Mesenchymal stem cell (in vitro differentiated cells and primary cell): Measurements from ENCODE around the gene SPINK2.

Source experiments
- DNase-seq: peaks from one replicate; pipeline ENCODE4 v3.0.0-alpha.2; 2013
- H2AFZ ChIP-seq: one replicate; pipeline ENCODE4 v1.6.1; 2013; ENCODE audit warnings: low read depth, mild to moderate bottlenecking, control low read depth, inconsistent platforms, low read length, moderate library complexity
- H2AK5ac ChIP-seq: 2 replicates; pipeline ENCODE4 v1.6.1; 2013; ENCODE audit warnings: low read length, moderate library complexity, mild to moderate bottlenecking, inconsistent platforms; ENCODE audit not compliant: severe bottlenecking
- H2BK120ac ChIP-seq: one replicate; pipeline ENCODE4 v1.6.1; 2013; ENCODE audit warnings: low read depth, mild to moderate bottlenecking, inconsistent platforms, low read length, moderate library complexity
- H2BK12ac ChIP-seq, 2 experiments: one replicate each; pipeline ENCODE4 v1.6.1; 2013; ENCODE audit warnings: inconsistent platforms in 2 of 2, low read length in 2 of 2, mild to moderate bottlenecking in 2 of 2, moderate library complexity in 2 of 2, control low read depth in 1 of 2
- H2BK15ac ChIP-seq: one replicate; pipeline ENCODE4 v1.6.1; 2013; ENCODE audit warnings: mild to moderate bottlenecking, low read depth, inconsistent platforms; ENCODE audit not compliant: poor library complexity, severe bottlenecking
- H2BK5ac ChIP-seq: 2 replicates; pipeline ENCODE4 v1.6.1; 2013; ENCODE audit warnings: low read depth, mild to moderate bottlenecking, low read length, control low read depth, inconsistent platforms; ENCODE audit not compliant: poor library complexity, severe bottlenecking
- H3K14ac ChIP-seq, 2 experiments: one replicate each; pipeline ENCODE4 v1.6.1; 2013; ENCODE audit warnings: inconsistent platforms in 2 of 2, low read length in 2 of 2, control low read depth in 1 of 2, mild to moderate bottlenecking in 1 of 2, moderate library complexity in 1 of 2
- H3K18ac ChIP-seq, 2 experiments: one replicate each; pipeline ENCODE4 v1.6.1; 2013; ENCODE audit warnings: inconsistent platforms in 2 of 2, low read length in 2 of 2, control low read depth in 1 of 2, low read depth in 1 of 2, mild to moderate bottlenecking in 1 of 2
- H3K23ac ChIP-seq, 2 experiments: one replicate each; pipeline ENCODE4 v1.6.1; 2013; ENCODE audit warnings: inconsistent platforms in 2 of 2, low read length in 2 of 2, mild to moderate bottlenecking in 2 of 2, moderate library complexity in 2 of 2, control low read depth in 1 of 2
- H3K27ac ChIP-seq: 2 replicates; pipeline ENCODE4 v1.5.1; 2013; ENCODE audit warnings: mild to moderate bottlenecking, moderate library complexity, low read length, control low read depth, inconsistent platforms; ENCODE audit not compliant: poor library complexity, severe bottlenecking
- H3K27me3 ChIP-seq, 2 experiments: 2 replicates each; pipeline versions ENCODE4 v1.6.1 to v1.7.0; 2013; ENCODE audit warnings: low read length in 2 of 2, mild to moderate bottlenecking in 2 of 2, moderate library complexity in 2 of 2, control low read depth in 1 of 2, inconsistent platforms in 1 of 2; ENCODE audit not compliant: control insufficient read depth in 1 of 2, insufficient read depth in 1 of 2
- H3K36me3 ChIP-seq, 2 experiments: 2 replicates each; pipeline versions ENCODE4 v1.6.1 to v1.7.0; 2013; ENCODE audit warnings: low read length in 2 of 2, control low read depth in 1 of 2, inconsistent platforms in 1 of 2, low read depth in 1 of 2, mild to moderate bottlenecking in 1 of 2; ENCODE audit not compliant: insufficient read depth in 2 of 2, control insufficient read depth in 1 of 2
- H3K4ac ChIP-seq, 2 experiments: one replicate each; pipeline ENCODE4 v1.6.1; 2013; ENCODE audit warnings: inconsistent platforms in 2 of 2, low read length in 2 of 2, mild to moderate bottlenecking in 2 of 2, moderate library complexity in 2 of 2, control low read depth in 1 of 2, low read depth in 1 of 2
- H3K4me1 ChIP-seq: 2 replicates; pipeline ENCODE4 v1.6.1; 2013; ENCODE audit warnings: low read depth, low read length, control low read depth; ENCODE audit not compliant: control insufficient read depth, insufficient read depth
- H3K4me2 ChIP-seq: 2 replicates; pipeline ENCODE4 v1.6.1; 2013; ENCODE audit warnings: low read length, mild to moderate bottlenecking, inconsistent platforms; ENCODE audit not compliant: poor library complexity, severe bottlenecking
- H3K4me3 ChIP-seq, 2 experiments: 2 replicates each; pipeline versions ENCODE4 v1.5.1 to v1.7.0; 2013; ENCODE audit warnings: low read length in 2 of 2, mild to moderate bottlenecking in 2 of 2, control low read depth in 1 of 2, low read depth in 1 of 2; ENCODE audit not compliant: insufficient read depth in 1 of 2
- H3K79me1 ChIP-seq: replicated peaks from 2 replicates; pipeline ENCODE4 v1.6.1; 2013; ENCODE audit warnings: mild to moderate bottlenecking, control low read depth, low read length, inconsistent platforms; ENCODE audit not compliant: poor library complexity, severe bottlenecking
- H3K9ac ChIP-seq: 2 replicates; pipeline ENCODE4 v1.7.0; 2013; ENCODE audit warnings: mild to moderate bottlenecking, low read length, moderate library complexity
- H3K9me3 ChIP-seq: 2 replicates; pipeline ENCODE4 v1.7.0; 2013; ENCODE audit warnings: mild to moderate bottlenecking, low read length; ENCODE audit not compliant: control insufficient read depth
- H4K8ac ChIP-seq: one replicate; pipeline ENCODE4 v1.6.1; 2013; ENCODE audit warnings: inconsistent platforms, mild to moderate bottlenecking, low read length, moderate library complexity
- H4K91ac ChIP-seq: one replicate; pipeline ENCODE4 v1.6.1; 2013; ENCODE audit warnings: mild to moderate bottlenecking, low read length, inconsistent platforms
- WGBS: methylation state at CpG from one replicate; pipeline ENCODE4 v1.1.7; 2013; ENCODE audit warnings: mixed read lengths; 5-methylcytosine and 5-hydroxymethylcytosine counted together

SPINK2 gene

DNA sequence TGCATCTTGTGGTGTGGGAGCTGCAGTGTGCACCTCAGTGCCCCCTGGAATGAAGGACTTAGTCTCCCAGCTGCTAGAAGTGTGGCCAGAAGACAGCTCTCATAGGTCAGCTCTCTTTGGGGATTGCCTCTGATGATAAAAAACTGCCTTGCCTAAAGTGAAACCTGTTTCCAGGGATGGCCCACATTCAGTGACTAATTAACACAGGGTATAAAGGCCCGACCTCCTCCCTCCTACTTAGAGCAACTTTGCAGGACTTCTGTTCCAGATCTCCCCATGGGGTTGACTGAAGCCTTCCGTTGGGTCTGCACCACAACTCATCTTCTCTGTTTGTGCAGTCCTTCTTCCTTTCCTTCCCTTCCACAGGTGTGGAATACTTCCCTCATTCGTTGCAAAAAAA is 53.2 kb downstream of the SPINK2 start:
- H3K36me3 ChIP-seq = no peaks in the 10 kb centered on the region
- no peak overlapping the region for H3K23ac ChIP-seq
- no peak overlapping the region for H2BK12ac ChIP-seq
- no peak overlapping the region for H4K91ac ChIP-seq
- no peak overlapping the region for H2BK5ac ChIP-seq
- H2BK15ac ChIP-seq = no peak overlapping the region
- H3K4me1 ChIP-seq = peaks cover 4% of the 10 kb centered on the region
- H3K9me3 ChIP-seq = no peaks in the 10 kb centered on the region
- no peak for DNase-seq
- no peak overlapping the region for H3K18ac ChIP-seq
- H3K4me3 ChIP-seq = no peak overlapping the region
- H3K4ac ChIP-seq = peak overlapping the region in 1 of 2 experiments; percentile 30
- H3K27me3 ChIP-seq = peaks cover 0 to 5% of the 10 kb centered on the region in 2 experiments
- WGBS = 69% methylated on average over 2 of the region's 3 CpGs
- no peak overlapping the region for H3K14ac ChIP-seq
- H3K4me2 ChIP-seq = no peak overlapping the region
- H2AFZ ChIP-seq = no peak overlapping the region
- H2BK120ac ChIP-seq = no peak overlapping the region
- no peak overlapping the region for H2AK5ac ChIP-seq
- H4K8ac ChIP-seq = no peak overlapping the region
- H3K9ac ChIP-seq = no peak overlapping the region
- no peak overlapping the region for H3K27ac ChIP-seq
- H3K79me1 ChIP-seq = no peaks in the 10 kb centered on the region

DNA sequence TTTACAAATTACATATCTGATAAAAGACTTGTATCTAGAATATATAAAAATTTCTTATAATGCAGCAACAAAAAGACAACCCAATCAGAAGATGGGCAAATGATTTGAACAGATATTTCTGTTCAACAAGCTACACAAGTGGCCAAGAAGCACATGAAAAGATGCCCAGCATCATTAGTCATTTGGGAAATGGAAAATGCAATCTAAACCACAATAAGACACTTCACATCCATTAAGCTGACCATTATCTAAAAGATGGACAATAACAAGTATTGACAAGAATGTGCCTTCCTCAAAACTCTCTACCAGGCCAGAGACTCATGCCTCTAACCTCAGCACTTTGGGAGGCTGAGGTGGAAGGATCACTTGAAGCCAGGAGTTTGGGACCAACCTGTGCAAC is 53.9 kb downstream of the SPINK2 start:
- H3K4ac ChIP-seq = no peak overlapping the region
- H3K27me3 ChIP-seq = peaks cover 0 to 5% of the 10 kb centered on the region in 2 experiments
- no peak overlapping the region for H4K91ac ChIP-seq

DNA sequence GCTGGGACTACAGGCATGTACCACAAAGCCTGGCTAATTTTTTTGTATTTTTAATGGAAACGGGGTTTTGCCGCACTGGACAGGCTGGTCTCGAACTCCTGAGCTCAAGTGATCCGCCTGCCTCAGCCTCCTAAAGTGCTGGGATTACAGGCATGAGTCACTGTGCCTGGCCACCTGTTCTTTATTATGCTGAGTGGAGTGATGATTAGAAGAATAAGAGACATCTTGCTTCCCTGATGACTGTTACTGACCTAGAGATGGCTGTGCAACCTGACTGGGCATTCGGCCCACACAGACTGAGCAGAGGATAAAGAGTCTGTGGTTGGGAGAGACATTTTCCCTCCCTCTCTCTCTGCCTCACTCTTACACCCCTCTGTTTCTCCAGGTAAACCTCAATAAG is 56.7 kb downstream of the SPINK2 start:
- H3K27ac ChIP-seq = no peak overlapping the region
- H3K4me3 ChIP-seq = no peak overlapping the region
- H2AK5ac ChIP-seq = no peak overlapping the region
- no peak overlapping the region for H3K23ac ChIP-seq
- H2BK5ac ChIP-seq = no peak overlapping the region
- H3K9me3 ChIP-seq = no peaks in the 10 kb centered on the region
- no peak overlapping the region for H2AFZ ChIP-seq
- no peaks in the 10 kb centered on the region for H3K79me1 ChIP-seq
- no peak overlapping the region for H2BK15ac ChIP-seq
- no peak for DNase-seq
- peaks cover 0 to 17% of the 10 kb centered on the region in 2 experiments for H3K27me3 ChIP-seq
- H2BK120ac ChIP-seq = no peak overlapping the region
- H3K4ac ChIP-seq = no peak overlapping the region
- peaks cover 2% of the 10 kb centered on the region for H3K4me1 ChIP-seq
- no peak overlapping the region for H3K9ac ChIP-seq
- H2BK12ac ChIP-seq = peak overlapping the region in 1 of 2 experiments; percentile 68
- no peaks in the 10 kb centered on the region for H3K36me3 ChIP-seq
- H3K4me2 ChIP-seq = no peak overlapping the region
- H4K91ac ChIP-seq = no peak overlapping the region
- H4K8ac ChIP-seq = no peak overlapping the region
- peak overlapping the region in 1 of 2 experiments; percentile 11 for H3K18ac ChIP-seq
- H3K14ac ChIP-seq = no peak overlapping the region
- 87% methylated on average over 4 of the region's 5 CpGs for WGBS

More for the DNA sequence above, 53.9 kb downstream of the SPINK2 start:
- H2AFZ ChIP-seq = no peak overlapping the region
- H2AK5ac ChIP-seq = no peak overlapping the region
- H2BK5ac ChIP-seq = no peak overlapping the region
- H3K27ac ChIP-seq = no peak overlapping the region
- H3K4me3 ChIP-seq = no peak overlapping the region
- no peak overlapping the region for H3K23ac ChIP-seq
- no peak overlapping the region for H4K8ac ChIP-seq
- H3K4me2 ChIP-seq = no peak overlapping the region
- H2BK15ac ChIP-seq = no peak overlapping the region
- no peaks in the 10 kb centered on the region for H3K9me3 ChIP-seq
- H3K79me1 ChIP-seq = no peaks in the 10 kb centered on the region
- no peak for DNase-seq
- no peak overlapping the region for H2BK12ac ChIP-seq
- H3K18ac ChIP-seq = no peak overlapping the region
- H3K36me3 ChIP-seq = no peaks in the 10 kb centered on the region
- no peak overlapping the region for H2BK120ac ChIP-seq
- no peak overlapping the region for H3K9ac ChIP-seq
- H3K14ac ChIP-seq = no peak overlapping the region
- H3K4me1 ChIP-seq = peaks cover 4% of the 10 kb centered on the region

GRCh38 chr4:56764223-56764622 is 57.3 kb downstream of the SPINK2 start:
- Histone ChIP-seq H3K27ac (no peak overlapping the region), H3K4me1 (peaks cover 2% of the 10 kb centered on the region), H2BK12ac (no peak overlapping the region), H3K9ac (no peak overlapping the region), H3K27me3 (peaks cover 0 to 17% of the 10 kb centered on the region in 2 experiments), H2AK5ac (no peak overlapping the region), H4K8ac (no peak overlapping the region), H3K9me3 (no peaks in the 10 kb centered on the region), H2BK15ac (no peak overlapping the region), H3K23ac (no peak overlapping the region), H3K4ac (no peak overlapping the region), H3K79me1 (no peaks in the 10 kb centered on the region), H2BK120ac (no peak overlapping the region), H4K91ac (no peak overlapping the region), H2BK5ac (no peak overlapping the region), H3K4me2 (no peak overlapping the region), H3K18ac (no peak overlapping the region), H3K36me3 (no peaks in the 10 kb centered on the region), H2AFZ (no peak overlapping the region), H3K14ac (no peak overlapping the region), H3K4me3 (no peak overlapping the region)
- DNase-seq = no peak
- 100% methylated on average over 1 of the region's 1 CpG for WGBS
